GM12801 (cell line): ENCODE data around the gene TSNAX.

Source experiments
- TF ChIP-seq, protein P1 (sequence below): IDR thresholded peaks from one replicate; pipeline ENCODE4 v1.5.1; 2011; ENCODE audit warnings: control low read depth; ENCODE audit not compliant: insufficient read length; ENCODE audit errors: extremely low read depth

The TSNAX gene, protein sequence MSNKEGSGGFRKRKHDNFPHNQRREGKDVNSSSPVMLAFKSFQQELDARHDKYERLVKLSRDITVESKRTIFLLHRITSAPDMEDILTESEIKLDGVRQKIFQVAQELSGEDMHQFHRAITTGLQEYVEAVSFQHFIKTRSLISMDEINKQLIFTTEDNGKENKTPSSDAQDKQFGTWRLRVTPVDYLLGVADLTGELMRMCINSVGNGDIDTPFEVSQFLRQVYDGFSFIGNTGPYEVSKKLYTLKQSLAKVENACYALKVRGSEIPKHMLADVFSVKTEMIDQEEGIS

DNA sequence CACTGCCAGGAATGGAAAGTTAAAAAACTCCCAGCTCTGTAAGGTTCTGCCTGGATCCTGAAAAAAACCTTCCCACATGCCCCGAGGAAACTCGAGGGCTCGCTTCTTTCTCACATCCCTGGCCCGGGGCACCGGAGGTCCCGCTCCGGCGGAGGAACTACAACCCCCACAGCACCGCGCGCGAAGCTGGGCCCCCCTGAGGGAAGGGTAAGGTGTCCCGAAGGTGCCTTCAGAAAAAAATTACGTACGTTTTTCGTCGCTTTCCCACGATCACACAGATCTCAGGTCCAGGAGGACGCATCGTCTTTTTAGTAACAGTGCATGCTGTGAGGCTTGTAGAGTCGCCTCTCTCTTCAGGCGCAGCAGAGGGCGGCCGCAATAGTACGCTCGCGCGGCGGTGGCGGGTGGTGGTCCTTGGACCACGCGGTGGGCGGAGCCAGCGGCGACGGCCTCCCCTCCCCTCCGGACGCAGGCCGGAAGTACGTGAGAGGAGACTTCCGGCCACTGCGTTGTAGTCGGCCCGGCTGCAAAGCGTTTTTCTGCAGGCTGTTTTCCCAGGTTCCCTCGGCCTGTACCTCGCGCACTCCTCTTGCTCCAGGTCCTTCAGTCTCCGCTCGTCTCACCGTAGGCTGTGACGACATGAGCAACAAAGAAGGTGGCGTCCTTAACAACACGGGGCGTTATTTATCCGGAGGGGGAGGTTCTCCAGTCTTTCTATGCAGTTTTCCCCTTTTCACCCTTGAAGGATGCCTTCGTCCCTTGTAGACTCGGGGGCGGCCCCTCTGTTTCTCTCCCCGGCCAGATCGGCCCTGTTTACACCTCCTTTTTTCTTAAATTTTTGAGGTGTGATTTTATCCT lies at the start of gene TSNAX:
Gene TSNAX (plus strand): TSS at position 498 of the 858 bp plus-strand sequence. CDS start 142 bp downstream, at position 640.
- TF ChIP-seq, protein P1, sequence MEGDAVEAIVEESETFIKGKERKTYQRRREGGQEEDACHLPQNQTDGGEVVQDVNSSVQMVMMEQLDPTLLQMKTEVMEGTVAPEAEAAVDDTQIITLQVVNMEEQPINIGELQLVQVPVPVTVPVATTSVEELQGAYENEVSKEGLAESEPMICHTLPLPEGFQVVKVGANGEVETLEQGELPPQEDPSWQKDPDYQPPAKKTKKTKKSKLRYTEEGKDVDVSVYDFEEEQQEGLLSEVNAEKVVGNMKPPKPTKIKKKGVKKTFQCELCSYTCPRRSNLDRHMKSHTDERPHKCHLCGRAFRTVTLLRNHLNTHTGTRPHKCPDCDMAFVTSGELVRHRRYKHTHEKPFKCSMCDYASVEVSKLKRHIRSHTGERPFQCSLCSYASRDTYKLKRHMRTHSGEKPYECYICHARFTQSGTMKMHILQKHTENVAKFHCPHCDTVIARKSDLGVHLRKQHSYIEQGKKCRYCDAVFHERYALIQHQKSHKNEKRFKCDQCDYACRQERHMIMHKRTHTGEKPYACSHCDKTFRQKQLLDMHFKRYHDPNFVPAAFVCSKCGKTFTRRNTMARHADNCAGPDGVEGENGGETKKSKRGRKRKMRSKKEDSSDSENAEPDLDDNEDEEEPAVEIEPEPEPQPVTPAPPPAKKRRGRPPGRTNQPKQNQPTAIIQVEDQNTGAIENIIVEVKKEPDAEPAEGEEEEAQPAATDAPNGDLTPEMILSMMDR: no peak

DNA sequence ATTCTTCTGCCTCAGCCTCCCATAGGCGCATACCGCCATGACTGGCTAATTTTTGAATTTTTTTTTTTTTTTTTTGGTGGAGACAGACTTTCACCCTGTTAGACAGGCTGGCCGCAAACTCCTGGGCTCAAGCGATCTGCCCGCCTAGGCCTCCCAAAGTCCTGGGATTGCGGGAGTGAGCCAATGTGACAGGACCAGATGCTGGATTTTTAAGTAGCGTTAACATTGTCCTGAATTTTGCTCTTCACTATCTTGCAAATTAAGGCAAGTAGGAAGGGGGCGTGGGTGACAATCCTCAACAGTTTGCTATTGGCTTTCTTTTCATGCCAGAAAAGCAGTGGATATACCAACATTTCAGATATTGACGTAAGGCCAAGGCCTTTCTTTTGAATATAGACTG lies 49.7 kb upstream of the TSNAX start:
- TF ChIP-seq, protein P1: no peak

DNA sequence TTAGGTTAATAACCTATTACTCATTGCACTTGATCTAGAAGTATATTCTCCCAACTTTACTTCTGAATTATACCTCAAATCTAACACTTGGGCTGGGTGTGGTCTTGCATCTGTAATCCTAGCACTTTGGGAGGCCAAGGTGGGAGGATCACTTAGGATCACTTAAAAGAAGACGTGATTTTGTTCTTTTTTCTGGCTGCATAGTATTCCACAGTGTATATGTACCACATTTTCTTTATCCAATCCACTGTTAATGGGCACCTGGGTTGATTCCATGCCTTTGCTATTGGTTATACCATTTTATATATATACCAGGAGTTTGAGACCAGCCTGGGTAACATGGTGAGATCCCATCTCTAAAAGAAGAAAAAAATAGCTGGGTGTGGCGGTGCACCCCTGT lies 48.5 kb upstream of the TSNAX start:
- TF ChIP-seq, protein P1: no peak

DNA sequence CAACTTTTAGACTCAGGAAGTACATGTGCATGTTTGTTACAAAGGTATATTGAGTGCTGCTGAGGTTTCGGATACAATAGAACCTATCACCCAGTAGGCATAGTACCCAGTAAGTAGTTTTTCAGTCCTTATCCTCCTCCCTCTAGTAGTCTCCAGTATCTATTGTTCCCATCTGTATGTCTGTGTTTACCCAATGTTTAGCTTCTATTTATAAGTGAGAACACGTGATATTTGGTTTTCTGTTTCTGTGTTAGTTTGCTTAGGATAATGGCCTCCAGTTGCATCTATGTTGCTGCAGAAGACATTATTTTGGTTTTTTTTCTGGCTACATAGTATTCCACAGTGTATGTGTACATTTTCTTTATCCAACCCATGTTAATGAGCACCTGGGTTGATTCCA lies 47.2 kb upstream of the TSNAX start:
- TF ChIP-seq, protein P1: no peak

DNA sequence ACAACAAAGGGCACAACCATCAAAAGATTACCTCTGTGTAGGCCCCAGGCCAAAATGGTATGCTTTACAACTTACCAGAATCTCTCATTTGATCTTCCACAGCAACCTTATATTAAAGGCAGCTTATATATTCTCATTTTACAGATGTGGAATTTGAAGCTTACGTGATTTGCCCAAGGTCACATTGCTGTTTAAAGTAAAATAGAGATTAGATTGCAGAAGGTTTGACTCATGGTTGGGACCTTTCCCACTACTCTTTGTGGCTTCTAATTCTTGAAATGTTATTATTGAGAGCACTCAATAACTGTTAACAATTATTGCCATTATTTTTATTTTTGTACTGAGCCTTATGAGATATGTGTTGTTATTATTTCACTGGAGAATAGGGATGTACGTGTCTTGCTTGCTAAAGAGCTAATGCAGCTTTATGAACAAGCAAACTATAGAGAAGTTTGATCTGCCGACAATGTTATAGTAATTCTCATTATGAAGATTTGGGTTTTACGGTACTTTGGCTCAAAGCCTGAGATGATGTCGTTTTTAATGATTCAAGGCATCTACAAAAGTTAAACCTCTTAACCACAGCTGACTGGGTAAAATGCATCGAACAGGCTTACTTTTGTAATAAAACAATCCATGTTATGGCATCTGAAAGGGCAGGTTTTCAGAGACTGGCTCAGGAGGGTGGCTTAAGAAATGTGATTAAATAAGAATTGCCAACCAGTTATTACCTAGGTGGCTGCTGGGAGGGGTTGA lies 43.3 kb upstream of the TSNAX start:
- TF ChIP-seq, protein P1: no peak

DNA sequence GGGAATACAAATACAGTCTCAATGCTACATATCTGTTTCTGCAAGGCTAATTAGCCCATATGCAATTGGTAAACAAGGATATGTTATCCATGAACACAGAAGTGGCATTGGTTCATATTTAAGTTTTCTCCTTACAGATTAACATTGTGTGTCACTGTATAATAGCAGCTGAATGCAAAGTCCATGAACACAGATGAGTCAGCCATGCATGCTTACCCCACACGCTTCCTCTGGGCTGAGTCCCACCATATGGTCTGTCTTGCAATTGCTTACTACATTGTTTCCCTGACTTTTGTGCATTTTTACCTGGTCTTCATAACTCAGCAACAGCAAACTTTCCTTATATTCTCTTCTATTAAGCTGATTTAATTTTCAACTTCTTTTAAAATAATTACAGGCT lies 41.5 kb upstream of the TSNAX start:
- TF ChIP-seq, protein P1: no peak

DNA sequence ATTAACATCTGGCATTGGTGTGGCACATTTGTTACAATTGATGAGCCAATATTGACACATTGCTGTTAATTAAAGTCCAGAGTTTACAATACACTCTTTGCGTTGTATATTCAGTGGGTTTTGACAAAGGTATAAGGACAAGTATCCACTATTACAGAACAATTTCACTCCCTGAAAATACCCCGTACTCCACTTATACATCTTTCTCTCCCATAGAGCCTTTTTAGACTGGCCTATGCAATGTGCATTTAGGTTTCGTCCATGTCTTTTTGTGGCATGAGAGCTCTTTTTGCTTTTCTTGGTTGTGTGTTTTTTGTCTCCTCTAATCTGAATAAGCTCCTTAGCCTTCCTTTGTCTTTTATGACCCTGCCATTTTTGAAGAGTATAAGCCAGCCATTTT lies 40.6 kb upstream of the TSNAX start:
- TF ChIP-seq, protein P1: no peak
